ENCODE results near the gene ARHGAP6.

- TF ChIP-seq, protein P1, sequence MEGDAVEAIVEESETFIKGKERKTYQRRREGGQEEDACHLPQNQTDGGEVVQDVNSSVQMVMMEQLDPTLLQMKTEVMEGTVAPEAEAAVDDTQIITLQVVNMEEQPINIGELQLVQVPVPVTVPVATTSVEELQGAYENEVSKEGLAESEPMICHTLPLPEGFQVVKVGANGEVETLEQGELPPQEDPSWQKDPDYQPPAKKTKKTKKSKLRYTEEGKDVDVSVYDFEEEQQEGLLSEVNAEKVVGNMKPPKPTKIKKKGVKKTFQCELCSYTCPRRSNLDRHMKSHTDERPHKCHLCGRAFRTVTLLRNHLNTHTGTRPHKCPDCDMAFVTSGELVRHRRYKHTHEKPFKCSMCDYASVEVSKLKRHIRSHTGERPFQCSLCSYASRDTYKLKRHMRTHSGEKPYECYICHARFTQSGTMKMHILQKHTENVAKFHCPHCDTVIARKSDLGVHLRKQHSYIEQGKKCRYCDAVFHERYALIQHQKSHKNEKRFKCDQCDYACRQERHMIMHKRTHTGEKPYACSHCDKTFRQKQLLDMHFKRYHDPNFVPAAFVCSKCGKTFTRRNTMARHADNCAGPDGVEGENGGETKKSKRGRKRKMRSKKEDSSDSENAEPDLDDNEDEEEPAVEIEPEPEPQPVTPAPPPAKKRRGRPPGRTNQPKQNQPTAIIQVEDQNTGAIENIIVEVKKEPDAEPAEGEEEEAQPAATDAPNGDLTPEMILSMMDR (IDR thresholded peaks at IDR 0.05): no peak
- TF ChIP-seq POLR2A (IDR thresholded peaks at IDR 0.05): no peak
Measured at GRCh38 chrX:11287505-11287904, 378.2 kb downstream of the ARHGAP6 start.

Measured in lower leg skin (tissue), 3 donors.